ENCODE results near the gene NELFB. TPM values are rescaled to one million over a fixed set of nuclear protein-coding genes. Genes with fewer than 3 reads are reported as not detected.

NELFB gene
- total RNA-seq, 1 donor, result 43.7 TPM

DNA sequence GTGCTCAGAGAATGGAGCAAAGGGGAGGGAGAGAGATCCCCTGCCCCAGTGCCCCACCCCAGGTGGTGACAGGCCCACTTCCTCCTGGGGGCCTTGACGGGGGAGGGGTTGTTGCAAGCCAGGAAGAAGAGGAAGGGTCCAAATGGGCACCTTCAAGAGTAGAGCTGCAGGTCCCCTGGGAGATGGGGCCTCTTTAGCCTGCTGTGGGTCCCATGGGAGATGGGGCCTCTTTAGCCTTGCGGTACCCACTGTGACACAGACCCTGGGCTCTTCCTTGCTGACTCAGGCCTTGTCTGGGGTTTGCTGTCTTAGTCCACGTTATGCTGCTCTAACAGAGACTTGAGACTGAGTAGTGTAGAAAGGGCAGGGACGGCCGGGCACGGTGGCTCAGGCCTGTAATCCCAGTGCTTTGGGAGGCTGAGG lies 12.8 kb downstream of the NELFB start:
- TF ChIP-seq, protein P1, sequence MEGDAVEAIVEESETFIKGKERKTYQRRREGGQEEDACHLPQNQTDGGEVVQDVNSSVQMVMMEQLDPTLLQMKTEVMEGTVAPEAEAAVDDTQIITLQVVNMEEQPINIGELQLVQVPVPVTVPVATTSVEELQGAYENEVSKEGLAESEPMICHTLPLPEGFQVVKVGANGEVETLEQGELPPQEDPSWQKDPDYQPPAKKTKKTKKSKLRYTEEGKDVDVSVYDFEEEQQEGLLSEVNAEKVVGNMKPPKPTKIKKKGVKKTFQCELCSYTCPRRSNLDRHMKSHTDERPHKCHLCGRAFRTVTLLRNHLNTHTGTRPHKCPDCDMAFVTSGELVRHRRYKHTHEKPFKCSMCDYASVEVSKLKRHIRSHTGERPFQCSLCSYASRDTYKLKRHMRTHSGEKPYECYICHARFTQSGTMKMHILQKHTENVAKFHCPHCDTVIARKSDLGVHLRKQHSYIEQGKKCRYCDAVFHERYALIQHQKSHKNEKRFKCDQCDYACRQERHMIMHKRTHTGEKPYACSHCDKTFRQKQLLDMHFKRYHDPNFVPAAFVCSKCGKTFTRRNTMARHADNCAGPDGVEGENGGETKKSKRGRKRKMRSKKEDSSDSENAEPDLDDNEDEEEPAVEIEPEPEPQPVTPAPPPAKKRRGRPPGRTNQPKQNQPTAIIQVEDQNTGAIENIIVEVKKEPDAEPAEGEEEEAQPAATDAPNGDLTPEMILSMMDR (IDR thresholded peaks at IDR 0.05; ENCODE audit: insufficient read depth, low read length), result no peak
- no peak for DNase-seq (ENCODE audit: low read depth)

DNA sequence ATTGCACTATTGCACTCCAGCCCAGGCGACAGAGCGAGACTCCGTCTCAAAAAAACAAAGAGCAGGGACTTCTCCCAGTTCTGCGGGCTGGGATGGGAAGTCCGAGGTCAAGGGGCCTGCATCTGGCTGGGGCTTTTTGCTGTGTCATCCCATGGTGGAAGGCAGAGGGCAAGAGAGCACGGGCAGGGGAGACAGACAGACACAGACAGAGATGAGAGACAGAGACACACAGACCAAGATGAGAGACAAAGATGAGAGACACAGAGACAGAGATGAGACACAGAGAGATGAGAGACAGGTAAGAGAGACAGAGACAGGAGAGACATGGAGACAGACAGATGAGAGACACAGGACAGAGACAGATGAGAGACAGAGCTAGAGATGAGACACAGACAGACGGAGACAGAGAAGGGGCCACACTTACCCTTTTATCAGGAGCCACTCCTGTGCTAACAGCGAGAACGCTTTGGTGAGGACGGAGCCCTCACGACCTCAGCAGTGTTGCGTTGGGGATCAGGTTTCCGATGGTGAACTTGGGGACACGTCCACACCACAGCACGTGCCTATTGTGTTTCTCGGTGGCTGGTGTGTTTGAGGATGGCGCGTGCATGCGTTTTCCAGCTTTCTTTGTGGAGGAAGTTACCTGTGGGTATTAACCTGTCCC lies 13.5 kb downstream of the NELFB start:
- no peak for DNase-seq (ENCODE audit: low read depth)

More for the DNA sequence above, 12.8 kb downstream of the NELFB start:
- H3K4me3 ChIP-seq (ENCODE audit: low read depth, low read length), result no peak overlapping the region

DNA sequence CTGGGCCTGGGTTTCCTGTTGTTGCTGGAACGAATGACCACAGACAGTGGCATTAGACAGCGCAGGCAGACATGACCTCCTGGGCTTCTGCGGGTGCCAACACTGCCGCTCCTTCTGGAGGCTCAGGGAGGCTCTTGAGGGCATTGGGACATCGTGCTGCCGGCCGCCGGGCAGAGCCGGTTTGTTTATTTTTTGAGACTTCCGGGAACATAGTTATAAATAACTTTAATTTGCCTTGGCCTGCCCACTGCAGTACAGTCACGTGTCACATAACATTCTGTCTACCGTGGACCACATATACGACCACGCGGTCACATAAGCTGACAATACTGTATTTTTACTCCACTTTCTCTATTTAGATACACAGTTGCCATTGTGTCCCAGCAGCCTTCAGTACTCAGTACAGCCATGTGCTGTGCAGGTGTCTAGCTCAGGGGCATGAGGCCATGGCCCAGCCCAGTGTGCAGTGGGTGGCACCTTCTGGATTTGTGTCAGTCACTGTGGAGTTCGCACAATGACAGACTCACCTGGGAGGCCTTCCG lies 14.2 kb downstream of the NELFB start:
- DNase-seq (ENCODE audit: low read depth), result no peak
- no peak overlapping the region for H3K4me3 ChIP-seq (ENCODE audit: low read depth, low read length)
- TF ChIP-seq, protein P1 (IDR thresholded peaks at IDR 0.05; ENCODE audit: insufficient read depth, low read length), result no peak

More for the DNA sequence above, 13.5 kb downstream of the NELFB start:
- no peak overlapping the region for H3K4me3 ChIP-seq (ENCODE audit: low read depth, low read length)
- TF ChIP-seq, protein P1 (IDR thresholded peaks at IDR 0.05; ENCODE audit: insufficient read depth, low read length), result no peak

DNA sequence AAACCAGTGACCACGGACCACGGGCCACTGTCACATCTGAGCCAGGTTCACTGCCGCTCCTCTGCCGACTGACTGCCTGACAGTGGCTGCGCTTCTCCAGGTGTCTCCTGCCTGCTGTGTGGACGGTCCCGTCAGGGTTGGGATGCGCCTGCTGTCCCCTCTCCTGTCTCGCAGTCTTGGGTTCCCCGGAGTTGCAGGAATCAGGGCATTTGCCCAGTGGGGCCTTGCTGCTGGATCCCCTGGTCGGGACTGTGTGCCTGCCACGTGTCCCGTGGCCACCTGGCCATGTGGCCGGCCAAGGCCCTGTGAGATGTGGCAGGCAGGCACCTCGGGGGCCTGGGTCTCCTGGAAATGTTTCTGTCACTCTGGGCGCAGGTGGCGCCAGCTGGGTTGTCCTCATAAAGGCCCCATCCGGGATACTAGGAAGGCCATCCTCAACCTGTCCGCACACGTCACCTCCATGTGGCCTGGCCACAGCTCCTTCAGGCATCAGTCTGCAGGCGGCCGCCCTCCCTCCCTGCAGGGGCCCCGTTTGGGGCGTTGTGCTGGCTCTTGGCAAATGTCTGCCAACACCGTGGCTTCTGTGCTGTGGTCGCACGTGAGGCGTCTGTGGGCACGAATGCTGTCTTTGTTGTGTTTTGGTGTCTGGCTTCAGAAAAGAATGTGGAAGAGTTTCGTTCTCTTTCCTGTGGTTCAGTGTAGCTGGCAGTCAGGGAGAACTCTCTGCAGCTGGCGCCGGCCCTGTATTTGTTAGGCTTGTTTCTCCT lies 16.0 kb downstream of the NELFB start:
- no peak for DNase-seq (ENCODE audit: low read depth)
- no peak overlapping the region for H3K4me3 ChIP-seq (ENCODE audit: low read depth, low read length)
- TF ChIP-seq, protein P1 (IDR thresholded peaks at IDR 0.05; ENCODE audit: insufficient read depth, low read length), result no peak

DNA sequence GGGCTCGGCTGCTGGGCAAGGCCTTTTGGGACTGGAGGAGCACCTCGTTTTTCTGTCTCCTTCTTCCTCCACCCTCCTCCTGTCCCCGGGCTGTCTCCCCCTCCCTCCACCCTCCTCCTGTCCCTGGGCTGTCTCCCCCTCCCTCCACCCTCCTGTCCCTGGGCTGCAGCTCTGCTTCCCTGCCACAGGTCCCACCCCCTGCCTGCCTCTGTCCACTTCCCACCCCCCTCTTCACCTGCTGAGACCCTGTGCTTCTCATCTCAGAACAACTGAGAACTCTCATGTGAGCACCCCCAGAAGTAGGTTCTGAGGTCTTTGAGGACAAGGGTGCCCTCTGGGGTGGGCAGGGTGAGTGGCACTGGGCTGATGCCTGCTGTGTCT lies 16.6 kb downstream of the NELFB start:
- TF ChIP-seq, protein P1 (IDR thresholded peaks at IDR 0.05; ENCODE audit: insufficient read depth, low read length), result no peak
- DNase-seq (ENCODE audit: low read depth), result no peak
- no peak overlapping the region for H3K4me3 ChIP-seq (ENCODE audit: low read depth, low read length)

DNA sequence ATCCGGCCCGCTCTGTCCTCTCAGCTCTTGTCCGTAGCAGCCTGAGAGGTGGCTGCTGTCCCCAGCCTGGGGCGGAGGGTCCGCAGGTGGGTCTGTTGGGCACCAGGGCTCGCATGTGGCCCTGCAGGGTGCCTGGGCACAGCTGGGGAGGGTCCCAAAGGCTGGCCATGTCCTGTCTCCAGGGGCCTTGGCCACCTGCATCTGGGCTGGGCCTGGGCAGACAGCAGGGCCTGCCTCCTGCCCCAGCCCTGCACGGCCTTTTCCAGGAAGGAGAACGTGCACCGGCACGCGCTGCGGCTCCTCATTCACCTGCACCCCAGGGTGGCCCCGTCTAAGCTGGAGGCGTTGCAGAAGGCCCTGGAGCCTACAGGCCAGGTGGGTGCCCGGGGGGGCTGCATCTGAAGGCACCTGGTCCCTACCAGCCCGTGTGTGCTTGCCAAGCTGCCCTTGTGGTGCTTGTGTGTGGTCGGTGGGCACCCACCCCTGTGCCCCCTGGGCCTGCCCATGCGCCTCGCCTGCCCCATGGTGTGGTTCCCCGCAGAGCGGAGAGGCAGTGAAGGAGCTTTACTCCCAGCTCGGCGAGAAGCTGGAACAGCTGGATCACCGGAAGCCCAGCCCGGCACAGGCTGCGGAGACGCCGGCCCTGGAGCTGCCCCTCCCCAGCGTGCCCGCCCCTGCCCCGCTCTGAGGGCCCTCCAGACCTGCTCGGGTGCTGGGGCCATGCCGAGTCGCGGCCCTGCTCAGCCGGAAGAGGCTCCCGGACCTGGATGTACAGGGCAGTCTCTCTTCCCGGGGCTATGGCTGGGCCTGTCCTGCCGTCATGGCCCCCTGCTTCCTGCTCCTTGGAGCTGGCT lies 17.3 kb downstream of the NELFB start:
- TF ChIP-seq, protein P1 (IDR thresholded peaks at IDR 0.05; ENCODE audit: insufficient read depth, low read length), result no peak
- no peak for DNase-seq (ENCODE audit: low read depth)
- H3K4me3 ChIP-seq (ENCODE audit: low read depth, low read length), result no peak overlapping the region
